GM18507 (cell line): ENCODE results near the gene APOBR.
"Not testable (repeated sequence)": the region's sequence is repeated elsewhere in the genome, so short reads cannot be mapped to it uniquely, and the experiment has no call there.

ENCODE experiments used
- DNase-seq: peaks from one replicate; pipeline ENCODE4 v3.0.0; 2011; ENCODE audit warnings: low read depth; ENCODE audit not compliant: insufficient read length; ENCODE audit errors: extremely low spot score
- FAIRE-seq: peaks from 2 replicates; lab custom pipeline; 2011; peaks lifted over from hg19 to GRCh38; lab: Jason Lieb, UNC

APOBR gene

DNA sequence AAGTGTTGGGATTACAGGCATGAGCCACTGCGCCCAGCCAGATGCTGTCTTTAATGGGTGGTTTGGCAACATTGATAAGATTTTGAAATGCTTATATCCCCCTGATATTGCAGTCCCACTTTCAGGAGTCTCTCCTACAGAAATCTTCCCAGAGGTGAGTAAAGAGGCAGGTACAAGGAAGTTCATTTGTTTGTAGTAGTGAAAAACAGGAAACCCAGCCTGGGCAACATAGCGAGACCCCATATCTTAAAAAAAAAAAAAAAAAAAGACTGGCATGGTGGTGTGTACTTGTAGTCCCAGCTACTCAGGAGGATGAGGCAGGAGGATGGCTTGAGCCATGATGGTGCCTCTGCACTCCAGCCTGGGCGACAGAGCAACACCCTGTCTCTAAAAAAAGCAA, 50.6 kb downstream of the APOBR start:
- FAIRE-seq (no peak), DNase-seq (no peak)

DNA sequence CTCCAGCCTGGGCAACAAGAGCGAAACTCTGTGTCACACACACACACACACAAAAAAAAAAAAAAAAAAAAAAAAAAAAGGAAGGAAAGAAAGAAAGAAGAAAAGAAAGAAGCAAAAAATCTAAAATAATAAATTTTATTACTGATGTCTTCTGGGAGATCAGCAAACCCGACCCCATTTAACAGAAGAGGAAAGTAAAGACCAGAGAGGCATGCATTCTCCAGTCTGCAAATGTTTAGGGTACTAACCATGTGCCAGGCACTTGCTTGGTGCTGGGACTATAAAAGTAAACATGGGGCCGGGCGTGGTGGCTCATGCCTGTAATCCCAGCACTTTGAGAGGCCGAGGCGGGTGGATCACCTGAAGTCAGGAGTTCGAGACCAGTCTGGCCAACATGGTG, 51.5 kb downstream of the APOBR start:
- DNase-seq, FAIRE-seq: not testable (repeated sequence)

DNA sequence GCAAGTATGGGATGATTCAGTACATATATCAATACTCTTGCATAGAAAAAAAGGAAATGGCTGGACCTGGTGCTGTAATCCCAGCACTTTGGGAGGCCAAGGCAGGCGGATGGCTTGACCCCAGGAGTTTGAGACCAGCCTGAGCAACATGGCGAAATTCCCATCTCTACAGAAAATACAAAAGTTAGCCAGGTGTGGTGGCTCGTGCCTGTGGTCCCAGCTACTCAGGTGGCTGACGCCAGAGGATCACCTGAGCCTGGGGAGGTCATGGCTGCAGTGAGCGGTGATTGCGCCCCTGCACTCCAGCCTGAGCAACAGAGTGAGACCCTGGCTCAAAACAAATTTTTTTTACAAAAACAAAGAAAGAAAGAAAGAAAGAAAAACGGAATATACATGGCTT, 52.2 kb downstream of the APOBR start:
- no peak for FAIRE-seq
- DNase-seq: no peak

DNA sequence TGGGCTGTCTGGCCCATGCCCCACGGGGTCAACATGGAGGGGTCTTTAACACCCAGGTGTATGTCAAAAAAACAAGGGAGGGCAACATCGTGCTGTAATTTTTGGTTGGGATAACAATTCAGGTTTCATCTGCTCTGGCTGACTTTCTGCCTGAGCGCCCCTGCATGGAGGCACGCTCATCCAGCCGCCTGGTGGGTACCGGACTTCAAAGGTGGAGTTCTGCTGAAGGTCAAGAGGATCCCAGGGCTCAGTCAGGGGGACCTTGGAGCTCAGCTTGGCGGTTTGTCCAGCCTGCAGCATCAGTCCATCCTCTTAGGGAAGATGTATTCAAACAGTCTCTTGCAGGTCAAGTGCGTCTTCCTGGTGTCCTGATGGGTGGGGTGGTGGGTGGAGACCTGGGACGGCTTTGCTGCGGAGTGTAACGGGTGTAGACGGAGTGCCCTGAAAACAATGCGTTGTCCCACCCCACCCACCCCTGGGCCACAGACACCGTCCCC, 53.9 kb downstream of the APOBR start:
- DNase-seq: no peak
- no peak for FAIRE-seq
